ENCODE results near the gene GRN.
"Not testable (repeated sequence)": the region's sequence is repeated elsewhere in the genome, so short reads cannot be mapped to it uniquely, and the experiment has no call there.

The GRN gene

DNA sequence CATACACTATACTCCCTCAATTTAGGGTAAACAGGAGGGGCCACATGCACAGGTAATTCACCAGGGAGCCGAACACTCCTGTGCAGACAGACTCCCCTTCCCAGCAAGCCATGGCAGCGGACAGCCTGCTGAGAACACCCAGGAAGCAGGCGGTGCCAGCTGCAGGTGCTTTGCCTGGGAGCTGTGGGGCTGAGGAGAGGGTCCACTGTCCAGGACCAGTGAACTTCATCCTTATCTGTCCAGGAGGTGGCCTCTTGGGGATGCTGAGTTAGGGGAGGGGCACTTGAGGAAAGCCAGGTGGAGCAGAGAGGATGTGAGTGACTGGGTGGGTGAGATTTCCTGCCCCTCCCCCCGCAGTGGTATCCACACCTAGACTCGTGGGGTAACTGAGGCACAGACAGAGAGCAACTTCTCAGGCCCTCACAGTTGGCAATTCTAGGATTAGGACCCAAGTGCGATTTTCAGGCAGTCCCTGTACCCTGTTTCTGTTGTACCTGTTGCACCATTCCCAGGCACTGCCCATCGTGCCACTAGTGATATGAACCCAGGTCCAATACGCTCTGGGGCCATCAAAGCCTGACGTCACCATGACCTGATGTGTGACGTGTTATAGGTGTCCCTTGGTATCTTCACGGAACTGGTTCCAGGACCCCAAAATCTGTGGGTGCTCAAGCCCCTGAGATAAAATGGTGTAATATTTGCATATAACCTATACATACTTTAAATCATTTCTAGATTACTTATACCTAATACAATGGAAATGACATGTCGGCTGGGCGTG is 1.2 kb downstream of the GRN start:
- no peak for DNase-seq

DNA sequence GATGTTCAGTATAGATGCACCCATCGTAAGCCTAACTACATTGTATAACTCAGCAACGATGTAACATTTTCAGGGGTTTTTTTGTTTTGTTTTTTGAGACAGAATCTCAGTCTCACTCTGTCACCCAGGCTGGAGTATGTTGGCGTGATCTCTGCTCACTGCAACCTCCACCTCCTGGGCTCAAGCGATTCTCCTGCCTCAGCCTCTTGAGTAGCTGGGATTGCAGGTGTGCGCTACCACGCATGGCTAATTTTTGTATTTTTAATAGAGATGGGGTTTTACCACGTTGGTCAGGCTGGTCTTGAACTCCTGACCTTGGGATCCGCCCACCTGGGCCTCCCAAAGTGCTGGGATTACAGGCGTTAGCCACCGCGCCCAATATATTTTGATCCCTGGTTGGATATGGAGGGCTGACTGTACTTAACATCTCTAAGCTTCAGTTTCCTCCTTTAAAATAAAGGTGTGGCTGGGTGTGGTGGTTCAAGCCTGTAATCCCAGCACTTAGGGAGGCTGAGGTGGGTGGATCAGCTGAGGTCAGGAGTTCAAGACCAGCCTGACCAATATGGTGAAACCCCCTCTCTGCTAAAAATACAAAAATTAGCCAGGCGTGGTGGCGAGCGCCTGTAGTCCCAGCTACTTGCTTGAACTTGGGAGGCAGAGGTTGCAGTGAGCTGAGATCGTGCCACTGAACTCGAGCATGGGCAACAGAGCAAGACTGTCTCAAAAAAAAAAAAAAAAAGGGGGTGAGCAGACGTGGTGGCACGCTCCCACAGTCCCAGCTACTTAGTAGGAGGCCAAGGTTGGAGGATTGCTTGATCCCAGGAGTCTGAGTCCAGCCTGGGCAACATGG is 2.3 kb downstream of the GRN start:
- DNase-seq, result not testable (repeated sequence)

DNA sequence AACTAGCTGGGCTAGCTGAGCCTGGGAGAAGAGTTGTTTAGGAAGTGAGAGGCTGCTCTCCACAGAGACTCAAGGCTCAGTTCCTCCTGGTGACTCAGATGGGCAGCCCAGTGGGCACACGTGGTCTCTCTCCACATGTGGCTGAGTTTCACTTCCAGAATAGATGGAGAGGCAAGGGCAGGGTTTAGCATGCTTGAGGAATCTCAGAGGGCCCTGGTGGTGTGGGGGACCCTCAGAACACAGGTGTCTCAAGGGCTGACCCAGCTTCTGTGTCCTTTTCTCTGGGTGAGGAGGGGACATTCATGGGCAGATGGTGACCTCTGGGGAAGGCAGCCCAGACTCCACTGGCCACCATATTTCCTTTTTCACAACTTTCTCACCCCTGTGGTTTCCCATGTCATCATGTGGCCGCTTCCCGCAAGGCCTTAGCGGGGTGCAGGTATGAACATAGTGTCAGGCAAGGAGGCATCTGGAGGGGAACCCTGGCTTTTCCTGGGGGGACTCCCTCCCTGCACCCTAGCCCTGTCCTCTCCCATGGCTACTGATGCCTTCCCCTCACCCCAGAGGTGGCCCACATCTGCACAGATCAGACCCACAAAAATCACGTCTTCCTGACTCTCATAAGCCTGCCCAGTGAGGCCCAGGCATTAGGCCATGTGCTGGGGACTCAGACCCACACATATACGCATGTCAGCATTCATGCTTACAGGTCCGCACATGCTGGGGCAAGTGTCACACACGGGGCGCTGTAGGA is 3.3 kb downstream of the GRN start:
- no peak for DNase-seq

DNA sequence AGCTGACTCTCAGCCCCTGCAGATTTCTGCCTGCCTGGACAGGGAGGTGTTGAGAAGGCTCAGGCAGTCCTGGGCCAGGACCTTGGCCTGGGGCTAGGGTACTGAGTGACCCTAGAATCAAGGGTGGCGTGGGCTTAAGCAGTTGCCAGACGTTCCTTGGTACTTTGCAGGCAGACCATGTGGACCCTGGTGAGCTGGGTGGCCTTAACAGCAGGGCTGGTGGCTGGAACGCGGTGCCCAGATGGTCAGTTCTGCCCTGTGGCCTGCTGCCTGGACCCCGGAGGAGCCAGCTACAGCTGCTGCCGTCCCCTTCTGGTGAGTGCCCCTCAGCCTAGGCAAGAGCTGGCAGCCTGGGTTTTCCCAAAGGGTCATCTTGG is 3.9 kb downstream of the GRN start:
- no peak for DNase-seq

DNA sequence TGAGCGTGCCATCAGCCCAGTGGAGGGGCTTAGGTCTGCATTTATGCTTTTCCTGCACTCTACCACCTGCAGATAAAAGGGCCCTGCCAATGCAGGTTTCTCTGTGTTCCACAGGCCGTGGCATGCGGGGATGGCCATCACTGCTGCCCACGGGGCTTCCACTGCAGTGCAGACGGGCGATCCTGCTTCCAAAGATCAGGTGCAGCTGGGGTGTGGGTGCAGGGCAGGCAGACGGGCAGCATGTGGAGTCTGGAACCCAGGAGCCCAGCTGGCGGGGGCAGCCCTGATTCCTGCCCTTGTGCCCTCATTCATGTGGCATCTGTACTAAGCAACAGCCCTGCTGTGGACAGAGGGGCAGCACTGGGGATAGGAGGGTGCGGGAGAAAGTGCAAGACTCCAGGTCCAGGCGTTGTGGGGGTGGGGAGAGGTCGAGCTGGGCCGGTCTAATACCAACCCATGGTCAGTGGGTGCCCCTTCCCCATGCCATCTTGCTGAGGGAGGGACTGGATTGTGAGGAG is 4.5 kb downstream of the GRN start:
- no peak for DNase-seq

DNA sequence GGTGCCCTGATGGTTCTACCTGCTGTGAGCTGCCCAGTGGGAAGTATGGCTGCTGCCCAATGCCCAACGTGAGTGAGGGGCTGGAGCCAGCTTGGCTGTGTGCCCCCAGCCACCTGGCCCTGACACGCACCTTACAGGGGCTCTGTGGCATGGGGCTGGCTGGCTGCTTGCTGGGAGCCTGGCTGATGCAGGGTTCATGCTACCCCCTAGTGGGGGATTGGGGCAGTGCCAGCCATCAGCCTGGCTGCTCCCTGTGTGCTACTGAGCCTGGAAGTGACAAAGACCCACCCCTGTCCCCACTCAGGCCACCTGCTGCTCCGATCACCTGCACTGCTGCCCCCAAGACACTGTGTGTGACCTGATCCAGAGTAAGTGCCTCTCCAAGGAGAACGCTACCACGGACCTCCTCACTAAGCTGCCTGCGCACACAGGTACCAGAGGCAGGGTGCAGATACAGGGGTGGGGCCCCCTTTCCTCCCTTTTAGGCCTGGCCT is 5.7 kb downstream of the GRN start:
- DNase-seq, result peak; percentile 97

DNA sequence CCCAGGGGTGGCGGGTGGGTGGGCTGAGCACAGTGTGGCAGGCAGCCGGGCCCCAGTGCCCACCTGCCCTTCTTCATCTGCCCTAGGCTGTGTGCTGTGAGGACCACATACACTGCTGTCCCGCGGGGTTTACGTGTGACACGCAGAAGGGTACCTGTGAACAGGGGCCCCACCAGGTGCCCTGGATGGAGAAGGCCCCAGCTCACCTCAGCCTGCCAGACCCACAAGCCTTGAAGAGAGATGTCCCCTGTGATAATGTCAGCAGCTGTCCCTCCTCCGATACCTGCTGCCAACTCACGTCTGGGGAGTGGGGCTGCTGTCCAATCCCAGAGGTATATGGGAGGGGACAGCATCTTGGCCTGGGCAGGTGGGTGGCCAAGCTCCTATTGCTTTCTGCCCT is 6.4 kb downstream of the GRN start:
- no peak for DNase-seq

DNA sequence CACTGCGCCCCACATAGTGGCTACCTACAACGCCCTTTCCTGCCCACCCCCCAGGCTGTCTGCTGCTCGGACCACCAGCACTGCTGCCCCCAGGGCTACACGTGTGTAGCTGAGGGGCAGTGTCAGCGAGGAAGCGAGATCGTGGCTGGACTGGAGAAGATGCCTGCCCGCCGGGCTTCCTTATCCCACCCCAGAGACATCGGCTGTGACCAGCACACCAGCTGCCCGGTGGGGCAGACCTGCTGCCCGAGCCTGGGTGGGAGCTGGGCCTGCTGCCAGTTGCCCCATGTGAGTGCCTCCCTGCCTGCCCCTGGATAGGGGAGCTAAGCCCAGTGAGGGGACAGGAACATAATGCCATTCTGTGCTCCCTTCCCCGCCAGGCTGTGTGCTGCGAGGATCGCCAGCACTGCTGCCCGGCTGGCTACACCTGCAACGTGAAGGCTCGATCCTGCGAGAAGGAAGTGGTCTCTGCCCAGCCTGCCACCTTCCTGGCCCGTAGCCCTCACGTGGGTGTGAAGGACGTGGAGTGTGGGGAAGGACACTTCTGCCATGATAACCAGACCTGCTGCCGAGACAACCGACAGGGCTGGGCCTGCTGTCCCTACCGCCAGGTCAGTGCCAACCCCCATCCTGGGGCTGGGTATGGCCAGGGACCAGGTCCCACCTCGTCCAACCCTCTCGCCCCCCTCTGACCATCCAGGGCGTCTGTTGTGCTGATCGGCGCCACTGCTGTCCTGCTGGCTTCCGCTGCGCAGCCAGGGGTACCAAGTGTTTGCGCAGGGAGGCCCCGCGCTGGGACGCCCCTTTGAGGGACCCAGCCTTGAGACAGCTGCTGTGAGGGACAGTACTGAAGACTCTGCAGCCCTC is 7.1 kb downstream of the GRN start:
- no peak for DNase-seq

DNA sequence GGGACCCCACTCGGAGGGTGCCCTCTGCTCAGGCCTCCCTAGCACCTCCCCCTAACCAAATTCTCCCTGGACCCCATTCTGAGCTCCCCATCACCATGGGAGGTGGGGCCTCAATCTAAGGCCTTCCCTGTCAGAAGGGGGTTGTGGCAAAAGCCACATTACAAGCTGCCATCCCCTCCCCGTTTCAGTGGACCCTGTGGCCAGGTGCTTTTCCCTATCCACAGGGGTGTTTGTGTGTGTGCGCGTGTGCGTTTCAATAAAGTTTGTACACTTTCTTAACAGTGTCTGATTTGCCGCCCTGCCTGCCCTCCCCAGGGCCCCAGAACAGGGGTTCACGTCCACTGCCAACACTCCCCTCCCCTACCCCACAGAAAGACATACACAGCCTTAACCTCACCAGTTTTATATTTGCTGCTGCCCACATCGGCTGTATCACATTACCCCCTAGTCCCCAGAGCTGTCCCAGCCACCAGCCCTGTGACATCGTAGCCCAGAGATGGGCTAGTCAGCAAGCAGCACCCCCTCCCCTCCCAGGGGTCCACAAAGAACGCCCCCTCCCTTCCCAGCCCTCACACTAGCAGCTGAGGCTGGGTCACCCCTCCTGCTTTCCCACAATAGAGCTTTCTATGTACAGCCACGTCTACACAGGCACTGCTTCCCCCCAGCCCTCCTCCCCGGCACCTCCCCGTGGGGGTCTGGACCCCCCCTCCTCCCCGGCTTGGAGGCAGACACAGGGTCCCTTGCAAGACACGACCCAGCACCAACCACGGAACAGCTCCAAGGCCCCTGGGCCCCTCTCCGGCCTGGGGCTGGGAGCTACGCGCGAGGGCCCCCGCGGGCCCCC is 7.9 kb downstream of the GRN start:
- no peak for DNase-seq

DNA sequence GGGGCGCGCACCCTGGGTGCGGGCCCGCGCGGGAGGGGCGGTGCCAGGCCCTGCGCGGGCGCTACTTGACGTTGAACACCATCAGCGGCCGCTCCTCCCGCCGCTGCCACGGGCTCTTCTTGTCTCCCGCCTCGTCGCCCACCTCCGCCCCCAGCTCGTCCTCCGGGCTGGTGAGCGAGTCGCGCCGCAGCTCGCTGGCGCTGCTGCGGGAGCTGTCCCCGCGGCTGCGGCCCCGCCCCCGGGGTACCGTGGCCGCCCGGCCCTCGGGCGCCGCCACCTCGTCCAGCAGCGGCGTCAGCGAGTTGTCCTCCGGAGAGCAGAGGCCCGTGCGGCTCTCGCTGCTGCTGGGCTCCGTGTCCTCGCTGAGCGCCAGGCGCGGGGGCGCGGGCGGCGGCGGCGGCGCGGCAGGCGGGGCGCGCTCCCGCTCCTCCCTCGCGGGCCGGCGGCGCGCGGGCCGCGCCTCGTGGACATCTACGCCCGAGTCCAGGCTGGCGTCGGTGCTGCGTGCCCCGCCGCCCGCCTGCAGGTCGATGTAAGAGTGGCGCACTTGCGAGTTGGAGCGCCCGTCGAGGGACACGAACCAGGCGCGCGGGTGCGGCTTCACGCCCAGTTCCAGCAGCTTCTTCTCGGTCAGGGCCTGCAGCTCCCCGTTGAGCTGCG is 8.7 kb downstream of the GRN start:
- no peak for DNase-seq

DNA sequence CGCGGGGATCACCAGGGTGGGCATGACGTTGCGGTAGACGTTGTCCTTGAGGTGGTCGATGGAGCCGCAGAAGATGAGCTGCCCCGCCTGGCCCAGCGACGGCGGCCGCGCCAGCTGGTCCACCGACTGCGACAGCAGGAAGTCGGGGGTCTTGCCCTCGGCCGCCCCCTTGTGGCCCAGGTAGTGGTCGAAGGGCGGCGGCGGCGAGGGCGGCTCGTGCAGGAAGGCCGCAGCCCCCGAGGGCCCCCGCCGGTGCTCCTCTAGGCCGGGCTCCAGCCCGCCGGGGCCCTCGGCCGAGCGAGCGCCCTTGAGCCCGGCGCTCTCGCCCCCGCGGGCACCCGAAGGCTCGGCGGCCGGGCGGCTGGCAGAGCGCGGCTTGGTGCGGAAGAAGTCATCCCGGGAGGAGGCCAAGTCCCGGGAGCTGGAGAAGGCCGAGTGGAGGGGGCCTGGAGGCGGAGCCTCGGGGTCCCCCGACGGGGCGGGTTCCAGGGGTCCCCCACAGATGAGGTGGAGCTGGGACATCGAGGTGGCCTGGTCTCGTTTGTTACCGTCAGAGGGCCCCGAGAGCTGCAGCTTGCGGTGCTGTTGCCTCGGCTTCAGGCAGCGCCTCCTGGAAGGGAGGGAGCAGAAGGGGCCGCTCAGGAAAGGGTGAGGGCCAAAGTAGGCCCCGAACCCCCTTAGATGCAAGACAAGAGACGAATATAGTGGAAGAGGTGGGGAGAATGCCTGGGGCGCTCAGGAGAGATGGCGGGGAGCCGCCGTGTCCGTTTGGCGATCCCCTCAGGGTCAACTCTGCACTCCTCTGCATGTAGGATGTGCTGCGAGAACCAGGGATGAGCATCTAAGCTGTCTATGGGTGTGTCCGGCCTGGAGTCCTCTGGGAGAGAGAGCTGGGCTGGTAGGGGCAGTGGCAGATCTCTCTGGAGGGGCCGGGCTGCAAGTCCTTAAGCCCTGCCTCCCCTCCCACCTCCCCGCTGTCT is 9.8 kb downstream of the GRN start:
- DNase-seq, result no peak

DNA sequence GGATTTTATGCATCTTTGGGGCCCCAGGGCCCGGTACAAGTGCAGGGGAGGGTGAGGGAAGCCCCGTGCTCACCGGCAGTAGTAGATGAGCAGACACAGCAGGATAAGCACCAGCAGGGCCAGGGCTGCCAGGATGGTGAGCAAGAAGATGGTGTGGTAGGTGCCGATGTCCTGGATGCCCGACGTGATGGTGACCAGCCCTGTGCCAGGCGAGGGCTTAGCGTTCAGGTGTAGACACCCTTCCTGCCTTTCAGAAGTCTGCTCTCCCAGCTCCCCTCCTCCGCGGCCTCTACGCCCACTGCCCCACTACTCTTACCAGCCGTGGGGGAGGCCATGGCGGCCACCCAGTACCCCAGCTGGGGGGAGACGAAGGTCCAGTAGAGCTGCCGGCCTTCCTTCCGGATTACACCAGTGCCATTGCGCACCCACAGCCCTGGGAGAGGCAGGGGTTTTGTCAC is 10.6 kb downstream of the GRN start:
- DNase-seq, result no peak

DNA sequence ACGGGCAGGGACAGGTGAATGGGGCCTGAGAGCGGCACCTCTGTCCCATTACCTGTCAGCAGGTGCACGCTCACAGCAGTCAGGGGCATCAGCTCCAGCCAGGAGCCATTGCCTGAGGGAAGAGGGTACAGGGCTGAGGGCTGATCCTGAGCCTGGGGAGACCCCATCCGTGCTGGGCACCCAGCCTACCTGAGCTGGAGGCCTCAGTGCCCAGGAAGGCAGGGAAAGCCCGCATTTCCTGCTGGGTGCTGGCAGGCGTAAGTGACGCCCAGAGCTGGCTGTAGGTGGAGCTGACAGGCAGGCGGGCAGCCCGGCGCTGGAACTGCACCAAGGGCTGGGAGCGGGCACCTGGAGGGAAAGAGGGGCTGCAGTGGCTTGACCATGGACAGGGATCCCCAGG is 11.1 kb downstream of the GRN start:
- DNase-seq, result peak; percentile 43

DNA sequence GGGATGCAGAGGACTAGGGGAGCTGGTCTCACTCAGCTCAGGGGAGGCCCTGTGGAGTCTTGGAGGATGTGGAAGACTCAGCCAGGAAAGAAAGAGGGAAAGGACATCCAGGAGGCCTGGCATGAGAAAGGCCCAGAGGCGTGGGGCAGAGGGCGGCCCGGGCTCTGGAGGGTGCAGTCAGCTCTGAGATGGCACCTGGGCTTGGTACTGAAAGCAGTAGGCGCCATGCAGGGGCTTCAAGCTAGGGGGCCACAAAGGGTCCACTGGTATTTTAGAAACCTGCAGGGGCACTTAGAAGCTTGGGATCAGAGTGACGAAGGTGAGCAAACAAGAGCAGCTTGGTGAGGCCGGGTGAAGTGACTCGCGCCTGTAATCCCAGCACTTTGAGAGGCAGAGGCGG is 13.0 kb downstream of the GRN start:
- no peak for DNase-seq

DNA sequence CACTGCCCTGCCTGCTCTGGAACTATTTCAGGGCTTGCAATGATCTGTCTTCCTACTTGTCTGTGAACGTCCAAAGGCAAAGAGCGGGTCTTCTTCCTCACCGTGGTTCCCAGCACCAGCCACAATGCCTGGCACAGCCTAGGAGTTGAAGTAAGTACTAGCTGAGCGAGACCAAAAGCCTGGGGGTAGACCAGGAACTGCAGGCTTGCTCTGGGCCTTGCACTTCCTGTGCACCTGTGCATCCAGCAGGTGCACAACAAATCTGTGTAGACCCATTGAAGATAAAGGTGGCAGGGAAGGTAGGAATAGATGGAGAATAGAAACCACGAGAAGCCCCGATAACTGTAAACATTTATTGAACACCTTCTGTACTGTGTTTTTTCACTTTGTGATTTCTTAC is 13.9 kb downstream of the GRN start:
- no peak for DNase-seq

DNA sequence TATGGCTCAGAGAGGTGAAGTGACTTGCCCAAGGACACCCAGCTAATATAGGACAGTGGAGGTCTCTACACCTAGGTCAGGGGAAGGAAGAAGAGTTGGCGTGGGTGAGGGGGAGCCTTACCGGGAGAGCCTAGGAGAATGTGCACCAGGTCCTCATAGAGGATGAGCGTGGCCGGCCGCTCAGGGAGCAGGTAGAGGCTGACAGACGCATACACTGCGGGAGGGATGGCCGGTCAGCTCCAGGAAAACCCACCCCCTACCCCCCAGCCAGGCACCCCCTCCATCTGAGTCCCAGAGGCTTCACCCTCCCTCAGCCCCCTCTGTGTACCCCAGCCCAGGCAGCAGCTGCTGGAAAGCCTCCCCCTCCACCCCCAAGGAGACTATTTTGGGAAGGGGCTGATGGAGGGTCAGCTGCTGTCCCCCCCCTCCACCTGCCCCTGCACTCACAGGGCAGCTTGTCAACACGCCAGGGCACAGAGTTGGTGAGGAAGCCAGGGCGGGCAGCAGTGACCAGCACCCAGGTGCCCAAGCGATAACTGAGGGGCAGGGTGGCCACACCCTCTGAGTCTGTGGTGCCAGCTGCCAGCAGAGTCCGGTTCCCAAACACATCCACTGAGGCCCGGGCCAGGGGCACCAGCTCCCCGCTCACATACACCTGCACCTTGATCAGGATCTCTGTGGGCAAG is 14.5 kb downstream of the GRN start:
- DNase-seq, result peak; percentile 11

DNA sequence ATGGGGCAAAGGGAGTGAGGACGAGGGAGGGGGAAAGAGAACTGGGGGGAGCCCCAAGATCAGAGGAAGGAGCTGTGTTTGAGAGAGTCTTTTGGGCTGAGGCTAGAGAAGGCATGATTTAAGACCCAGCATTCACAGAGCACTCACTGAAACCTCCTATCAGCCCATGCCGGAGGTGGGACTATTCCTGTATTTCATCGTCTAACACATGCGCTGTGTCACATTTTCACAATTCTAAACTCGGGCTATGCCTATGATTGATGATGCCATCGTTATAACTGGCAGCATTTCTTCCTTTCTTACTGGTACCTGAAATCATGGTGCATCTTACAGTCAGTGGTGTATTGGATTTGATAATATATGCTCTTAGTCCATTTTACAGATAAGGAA is 15.0 kb downstream of the GRN start:
- no peak for DNase-seq

DNA sequence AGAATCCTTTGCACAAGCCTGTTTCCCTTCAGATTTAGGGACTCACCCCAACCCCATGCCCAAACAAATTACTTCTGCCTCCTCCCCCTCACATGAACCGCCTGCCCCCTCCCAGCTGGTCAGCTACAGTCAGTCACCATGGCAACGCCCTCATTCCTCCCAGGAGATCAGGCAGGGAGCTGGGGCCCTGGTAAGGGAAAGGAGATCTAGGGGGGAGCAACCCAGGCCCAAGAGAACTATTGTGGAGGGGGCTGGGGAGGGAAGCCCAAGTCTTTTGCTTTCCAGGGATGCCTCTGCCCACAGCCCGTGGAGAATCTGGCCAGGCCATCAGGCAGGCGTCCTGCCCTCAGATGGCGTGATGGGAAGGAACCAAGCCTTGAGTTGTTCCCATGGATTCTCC is 15.7 kb downstream of the GRN start:
- no peak for DNase-seq

All from 8988T (cell line).